ENCODE measurements around the gene HMCN2.

The HMCN2 gene, protein sequence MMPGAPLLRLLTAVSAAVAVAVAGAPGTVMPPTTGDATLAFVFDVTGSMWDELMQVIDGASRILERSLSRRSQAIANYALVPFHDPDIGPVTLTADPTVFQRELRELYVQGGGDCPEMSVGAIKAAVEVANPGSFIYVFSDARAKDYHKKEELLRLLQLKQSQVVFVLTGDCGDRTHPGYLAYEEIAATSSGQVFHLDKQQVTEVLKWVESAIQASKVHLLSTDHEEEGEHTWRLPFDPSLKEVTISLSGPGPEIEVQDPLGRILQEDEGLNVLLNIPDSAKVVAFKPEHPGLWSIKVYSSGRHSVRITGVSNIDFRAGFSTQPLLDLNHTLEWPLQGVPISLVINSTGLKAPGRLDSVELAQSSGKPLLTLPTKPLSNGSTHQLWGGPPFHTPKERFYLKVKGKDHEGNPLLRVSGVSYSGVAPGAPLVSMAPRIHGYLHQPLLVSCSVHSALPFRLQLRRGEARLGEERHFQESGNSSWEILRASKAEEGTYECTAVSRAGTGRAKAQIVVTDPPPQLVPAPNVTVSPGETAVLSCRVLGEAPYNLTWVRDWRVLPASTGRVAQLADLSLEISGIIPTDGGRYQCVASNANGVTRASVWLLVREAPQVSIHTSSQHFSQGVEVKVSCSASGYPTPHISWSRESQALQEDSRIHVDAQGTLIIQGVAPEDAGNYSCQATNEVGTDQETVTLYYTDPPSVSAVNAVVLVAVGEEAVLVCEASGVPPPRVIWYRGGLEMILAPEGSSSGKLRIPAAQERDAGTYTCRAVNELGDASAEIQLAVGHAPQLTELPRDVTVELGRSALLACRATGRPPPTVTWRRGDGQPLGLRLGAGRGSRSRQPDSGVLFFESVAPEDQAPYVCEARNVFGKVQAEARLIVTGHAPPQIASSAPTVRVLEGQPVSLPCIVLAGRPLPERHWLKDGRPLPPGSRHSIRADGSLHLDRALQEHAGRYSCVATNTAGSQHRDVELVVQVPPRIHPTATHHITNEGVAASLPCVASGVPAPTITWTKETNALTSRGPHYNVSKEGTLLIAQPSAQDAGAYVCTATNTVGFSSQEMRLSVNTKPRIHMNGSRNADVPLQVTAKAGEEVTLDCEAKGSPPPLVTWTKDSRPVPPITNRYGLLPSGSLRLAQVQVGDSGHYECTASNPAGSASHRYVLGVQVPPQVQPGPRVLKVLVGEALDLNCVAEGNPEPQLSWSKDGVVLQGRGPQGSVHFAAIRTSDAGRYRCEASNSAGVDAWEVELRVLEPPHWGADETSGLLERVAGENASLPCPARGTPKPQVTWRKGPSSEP (N-terminal part only)

DNA sequence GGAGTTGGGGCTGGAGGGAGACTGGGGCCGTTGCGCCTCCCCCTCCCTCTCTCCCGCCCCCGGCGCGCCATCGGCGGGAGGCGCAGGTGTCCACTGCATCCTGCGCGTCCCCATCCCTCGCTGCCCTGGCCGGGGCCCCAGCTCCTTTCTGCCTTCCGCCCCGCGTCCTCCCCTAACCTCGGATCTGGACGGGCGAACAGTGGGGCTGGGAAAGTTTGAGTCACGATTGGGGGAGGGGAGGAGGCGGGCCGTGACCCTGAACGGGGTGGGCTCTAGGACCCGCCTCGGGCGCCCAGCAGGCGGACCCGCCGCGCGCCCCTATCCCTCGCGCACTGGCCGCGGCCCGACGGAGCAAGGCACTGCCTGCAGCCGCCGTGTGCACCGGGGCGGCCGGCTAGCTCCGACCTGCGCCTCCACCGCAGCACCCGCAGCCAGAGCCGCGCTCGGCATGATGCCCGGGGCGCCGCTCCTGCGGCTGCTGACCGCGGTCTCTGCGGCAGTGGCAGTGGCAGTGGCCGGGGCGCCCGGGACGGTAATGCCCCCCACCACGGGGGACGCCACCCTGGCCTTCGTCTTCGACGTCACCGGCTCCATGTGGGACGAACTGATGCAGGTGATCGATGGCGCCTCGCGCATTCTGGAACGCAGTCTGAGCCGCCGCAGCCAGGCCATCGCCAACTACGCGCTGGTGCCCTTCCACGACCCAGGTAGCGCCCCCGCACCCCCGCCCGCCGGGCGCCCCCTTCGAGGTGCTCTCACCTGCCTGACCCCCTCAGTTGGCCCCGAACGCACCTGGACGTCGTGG is at the start of gene HMCN2:
Gene HMCN2 (plus strand): TSS at position 330 of the 805 bp plus-strand sequence. CDS start 119 bp downstream, at position 449.
- DNase-seq (ENCODE audit: low spot score): no peak

DNA sequence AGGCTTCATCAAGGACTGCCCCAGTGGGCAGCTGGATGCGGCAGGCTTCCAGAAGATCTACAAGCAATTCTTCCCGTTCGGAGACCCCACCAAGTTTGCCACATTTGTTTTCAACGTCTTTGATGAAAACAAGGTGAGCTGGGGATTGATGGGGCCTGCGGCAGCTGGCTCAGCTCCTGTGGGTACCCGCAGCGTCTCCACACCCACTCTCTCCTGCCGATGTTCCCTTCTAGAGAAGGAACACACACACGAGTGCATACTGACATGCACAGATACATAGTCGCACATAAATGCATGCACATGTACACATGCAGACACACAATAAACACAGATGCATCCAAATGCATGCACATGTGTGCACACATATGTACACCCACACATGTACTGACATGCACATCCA is 47.7 kb upstream of the HMCN2 start:
- DNase-seq (ENCODE audit: low spot score): no peak

DNA sequence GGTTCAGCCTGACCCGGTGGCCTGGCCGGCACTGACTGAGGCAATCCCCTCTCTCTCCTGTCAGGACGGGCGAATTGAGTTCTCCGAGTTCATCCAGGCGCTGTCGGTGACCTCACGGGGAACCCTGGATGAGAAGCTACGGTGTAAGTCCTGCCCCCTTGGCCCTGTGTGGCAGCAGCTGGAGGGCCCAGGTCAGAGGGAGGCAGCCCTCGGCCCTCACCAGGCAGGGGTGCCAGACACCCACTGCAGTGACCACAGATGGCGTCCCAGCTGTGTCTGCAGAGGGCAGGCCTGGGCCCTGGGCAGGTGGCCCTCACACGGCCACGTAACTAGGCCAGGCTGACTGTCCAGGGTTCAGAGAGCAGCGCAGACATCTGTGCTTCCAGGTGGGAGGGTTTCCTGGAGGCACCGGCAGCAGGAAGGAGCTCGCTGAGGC is 45.9 kb upstream of the HMCN2 start:
- DNase-seq (ENCODE audit: low spot score): no peak

DNA sequence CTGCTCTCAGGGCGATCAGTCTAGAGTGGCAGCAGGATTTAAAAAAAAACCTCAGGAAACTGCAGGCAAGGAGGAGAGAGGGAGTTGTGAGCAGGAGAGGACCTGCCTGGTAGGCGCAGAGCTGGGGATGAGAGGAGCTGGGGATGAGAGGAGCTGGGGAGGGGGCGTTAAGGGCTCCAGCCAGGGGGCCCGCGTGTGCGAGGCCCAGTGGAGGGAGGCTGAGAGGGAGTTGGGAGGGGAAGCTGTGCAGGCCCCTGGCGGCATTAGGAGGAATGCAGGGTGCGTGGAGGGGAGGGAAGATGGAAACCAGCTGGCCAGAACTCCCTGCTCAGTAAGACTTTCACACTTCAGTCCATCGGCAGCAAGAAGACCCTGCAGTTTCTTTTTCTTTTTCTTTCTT is 45.2 kb upstream of the HMCN2 start:
- DNase-seq (ENCODE audit: low spot score): no peak

DNA sequence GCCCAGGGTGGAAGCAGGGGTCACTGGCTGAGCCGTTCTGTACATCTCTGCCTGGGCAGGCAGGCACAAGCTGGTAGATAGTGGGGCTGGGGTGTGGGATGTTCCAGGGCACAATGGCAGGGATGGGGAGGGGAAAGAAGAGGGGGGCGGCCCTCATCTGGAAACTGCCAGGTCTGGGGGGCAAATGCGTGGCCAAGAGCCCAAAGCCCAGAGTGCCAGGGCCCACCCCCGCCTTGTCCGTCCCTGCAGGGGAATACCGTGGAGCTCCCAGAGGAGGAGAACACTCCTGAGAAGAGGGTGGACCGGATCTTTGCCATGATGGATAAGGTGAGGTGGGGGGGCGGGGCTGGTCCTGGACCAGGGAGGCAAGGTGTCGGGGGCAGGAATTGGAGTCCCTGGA is 42.7 kb upstream of the HMCN2 start:
- no peak for DNase-seq (ENCODE audit: low spot score)

DNA sequence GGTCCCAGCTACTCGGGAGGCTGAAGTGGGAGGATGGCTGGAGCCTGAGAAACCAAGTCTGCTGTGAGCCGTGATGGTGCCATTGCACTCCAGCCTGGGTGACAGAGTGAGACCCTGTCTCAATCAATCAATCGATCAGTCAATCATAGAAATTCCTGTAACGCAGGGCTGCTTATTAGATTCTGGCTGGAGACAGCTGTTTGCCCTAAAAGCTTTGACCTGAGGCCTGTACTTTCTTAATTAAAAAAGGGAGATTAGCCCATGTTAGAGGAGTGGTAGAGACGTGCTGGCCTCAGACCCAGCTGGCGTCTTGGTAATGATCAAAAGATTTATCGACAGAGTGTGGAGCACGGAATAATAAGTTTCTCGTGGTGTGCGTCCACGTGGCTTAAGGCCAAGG is 40.5 kb upstream of the HMCN2 start:
- no peak for DNase-seq (ENCODE audit: low spot score)

DNA sequence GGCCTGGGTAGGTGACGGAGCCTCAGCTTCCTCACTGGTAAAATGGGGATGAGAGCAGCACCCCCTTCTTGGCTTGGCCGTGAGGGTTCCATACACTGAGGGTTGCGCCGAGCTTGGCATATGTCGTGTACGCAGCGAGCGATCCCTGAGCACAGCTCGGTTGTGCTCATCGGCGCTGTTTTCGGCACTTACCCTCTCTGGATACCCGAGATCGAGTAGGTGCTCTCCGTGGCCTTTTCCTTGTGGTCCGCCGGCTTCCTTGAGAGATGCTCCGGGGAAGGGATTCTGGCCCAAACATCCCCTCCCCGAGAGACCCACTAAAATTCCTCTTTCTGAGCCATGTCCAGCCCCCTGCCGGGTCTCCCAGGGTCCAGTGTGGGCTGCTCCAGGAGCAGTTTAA is 40.0 kb upstream of the HMCN2 start:
- DNase-seq (ENCODE audit: low spot score): no peak

DNA sequence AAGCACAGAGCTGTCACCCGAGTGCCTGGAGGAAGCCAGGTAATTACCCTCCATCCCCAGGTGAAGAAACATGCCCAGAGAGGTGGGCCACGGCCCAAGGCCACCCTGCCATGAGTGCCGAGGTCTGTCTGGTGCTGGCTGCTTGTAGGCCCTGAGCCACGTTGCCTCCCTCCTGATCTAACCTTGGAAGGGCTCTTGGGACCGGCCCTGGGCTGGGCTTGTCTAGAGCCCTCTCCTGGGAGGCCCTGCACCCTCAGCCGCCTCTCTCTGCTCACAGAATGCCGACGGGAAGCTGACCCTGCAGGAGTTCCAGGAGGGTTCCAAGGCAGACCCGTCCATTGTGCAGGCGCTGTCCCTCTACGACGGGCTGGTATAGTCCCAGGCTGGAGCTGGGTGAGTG is 39.4 kb upstream of the HMCN2 start:
- DNase-seq (ENCODE audit: low spot score): no peak

DNA sequence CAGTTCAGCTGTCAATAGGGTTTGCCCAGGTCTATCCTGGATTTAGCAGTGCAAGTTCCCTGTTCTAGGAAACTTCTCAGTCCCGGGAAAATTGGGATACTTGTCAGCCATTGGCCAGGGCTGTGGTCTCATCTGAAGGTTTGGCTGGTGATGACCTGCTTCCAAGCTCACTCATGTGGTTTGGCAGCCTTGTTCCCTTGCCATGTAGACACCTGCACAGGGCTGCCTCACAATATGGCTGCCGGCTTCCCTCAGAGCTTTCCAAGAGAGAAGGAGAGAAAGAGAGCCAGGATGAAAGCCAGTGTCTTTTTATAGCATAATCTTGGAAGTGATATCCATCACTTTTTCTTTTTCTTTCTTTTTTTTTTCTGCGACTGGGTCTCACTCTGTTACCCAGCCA is 37.7 kb upstream of the HMCN2 start:
- no peak for DNase-seq (ENCODE audit: low spot score)

DNA sequence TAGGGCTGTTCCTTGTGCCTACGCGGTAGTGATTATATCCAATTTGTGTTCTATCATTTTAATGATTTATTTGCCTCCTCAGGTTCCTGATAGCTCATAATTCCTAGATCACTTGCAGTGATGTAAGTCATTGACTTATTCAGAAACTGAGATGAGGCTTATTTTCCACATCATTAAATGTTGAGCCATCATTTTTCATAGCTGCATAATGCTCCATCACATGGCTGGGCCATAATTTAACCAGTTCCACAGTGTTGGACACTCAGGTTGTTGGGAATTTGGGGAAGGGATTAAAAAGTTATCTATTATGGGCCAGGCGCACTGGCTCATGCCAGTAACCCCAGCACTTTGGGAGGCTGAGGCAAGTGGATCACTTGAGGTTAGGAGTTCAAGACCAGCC is 35.8 kb upstream of the HMCN2 start:
- DNase-seq (ENCODE audit: low spot score): no peak

DNA sequence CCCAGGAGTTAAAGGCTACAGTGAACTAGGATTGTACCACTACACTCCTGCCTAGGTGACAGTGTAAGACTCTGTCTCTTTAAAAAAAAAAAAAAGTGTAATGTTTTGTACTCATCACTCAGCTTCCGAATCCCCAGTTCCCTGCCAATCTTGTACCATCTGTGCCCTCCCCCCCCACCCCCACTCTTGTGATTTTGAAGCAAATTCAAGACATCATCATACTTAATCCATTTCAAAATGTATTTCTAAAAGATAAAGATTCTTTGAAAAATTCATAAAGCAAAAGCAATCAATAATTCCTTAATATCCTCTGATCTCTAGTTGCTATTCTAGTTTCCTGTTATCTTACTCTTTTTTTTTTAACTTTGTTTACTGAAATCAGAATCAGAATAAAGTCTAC is 34.9 kb upstream of the HMCN2 start:
- DNase-seq (ENCODE audit: low spot score): no peak

DNA sequence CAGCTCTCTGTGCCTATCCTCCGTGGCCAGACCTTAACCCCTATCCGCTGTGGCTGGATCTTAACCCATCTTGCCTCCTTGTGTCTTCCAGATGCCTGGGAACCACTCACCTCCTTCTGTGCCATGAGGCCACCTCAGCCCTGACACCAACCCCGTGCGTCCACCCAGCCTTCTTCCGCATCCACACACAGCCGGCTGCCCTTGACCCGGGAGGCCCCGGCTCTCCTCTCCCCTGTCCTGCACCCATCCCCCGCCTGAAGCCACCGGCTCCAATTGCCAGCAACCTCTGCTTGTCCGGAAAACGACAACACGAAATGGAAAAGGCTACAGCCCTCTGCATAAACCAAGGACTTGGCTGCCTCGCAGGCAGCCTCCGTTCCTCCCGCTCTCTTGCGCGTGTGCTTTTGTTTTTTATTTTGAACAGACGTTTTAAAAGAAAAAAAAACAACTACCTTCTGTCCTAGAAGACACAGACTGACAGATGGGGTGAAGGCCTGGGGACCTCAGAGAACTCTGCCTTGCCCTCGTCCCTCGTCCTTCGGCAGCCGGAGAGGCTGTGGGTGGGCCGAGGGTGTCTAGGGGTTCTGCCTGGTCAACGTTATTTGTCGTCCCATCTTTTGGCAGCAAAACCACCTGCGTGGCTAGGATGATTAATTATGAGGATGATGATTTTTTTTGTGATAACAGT is 32.5 kb upstream of the HMCN2 start:
- DNase-seq (ENCODE audit: low spot score): no peak

DNA sequence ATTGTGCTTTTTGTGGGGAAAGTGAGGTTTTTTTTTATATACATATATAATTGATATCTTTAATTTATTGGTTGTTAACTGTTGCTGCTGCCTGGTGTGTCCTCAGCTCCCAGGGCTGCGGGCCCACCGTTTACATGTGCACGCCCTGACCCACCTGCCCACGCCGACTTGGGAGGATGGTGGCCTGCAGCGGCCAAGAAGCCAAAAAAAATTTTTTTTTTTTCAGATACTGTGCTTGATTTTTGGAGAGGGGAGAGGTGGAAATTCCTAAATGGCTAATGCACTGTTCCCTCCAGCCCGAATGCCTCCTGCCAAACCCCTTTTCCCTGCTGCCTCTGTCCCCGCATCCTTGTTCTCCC is 32.0 kb upstream of the HMCN2 start:
- DNase-seq (ENCODE audit: low spot score): no peak

DNA sequence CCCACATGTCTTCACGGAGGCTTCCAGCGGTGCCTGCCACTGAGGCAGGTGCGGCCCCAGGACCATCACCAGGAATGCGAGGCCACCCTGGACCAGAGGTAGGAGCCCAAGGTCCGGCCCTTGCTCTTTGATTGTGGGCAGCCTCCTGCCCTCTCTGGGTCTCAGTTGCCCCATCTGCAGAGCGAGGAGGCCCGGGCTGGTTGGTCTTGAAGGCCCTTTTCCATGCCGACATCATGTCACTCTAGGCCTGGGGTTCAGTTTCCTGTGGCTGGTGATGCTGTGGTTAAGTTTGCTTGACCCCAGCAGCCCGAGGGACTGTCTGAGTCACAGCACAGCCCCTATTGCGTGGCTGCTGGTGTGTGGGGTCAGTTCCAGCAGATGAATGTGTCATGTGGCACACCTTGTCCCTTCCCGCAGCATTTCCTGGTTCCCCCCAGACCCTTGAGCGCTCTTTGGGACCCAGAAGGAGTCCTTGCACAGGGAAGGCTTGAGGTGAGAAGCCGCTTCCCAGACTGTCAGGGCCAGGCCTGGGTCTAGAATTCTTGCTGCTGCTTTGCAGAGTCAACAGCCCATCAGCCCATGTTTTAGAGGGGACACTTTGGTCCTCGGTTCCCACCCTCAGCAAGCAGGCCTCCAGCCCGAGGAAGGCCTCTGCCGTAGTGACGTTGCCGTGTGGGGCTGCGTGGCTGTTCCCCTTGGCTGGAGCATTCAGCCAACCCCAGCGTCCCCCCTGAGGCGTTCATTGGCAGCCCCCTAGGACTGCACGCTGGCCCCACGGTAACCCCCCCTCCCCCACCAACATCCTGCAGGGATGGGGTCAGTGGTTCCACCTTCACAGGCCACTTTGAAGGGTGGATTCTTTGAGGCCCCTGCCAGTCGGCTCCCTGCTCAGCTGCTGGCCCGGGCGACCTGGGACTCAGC is 31.0 kb upstream of the HMCN2 start:
- no peak for DNase-seq (ENCODE audit: low spot score)

DNA sequence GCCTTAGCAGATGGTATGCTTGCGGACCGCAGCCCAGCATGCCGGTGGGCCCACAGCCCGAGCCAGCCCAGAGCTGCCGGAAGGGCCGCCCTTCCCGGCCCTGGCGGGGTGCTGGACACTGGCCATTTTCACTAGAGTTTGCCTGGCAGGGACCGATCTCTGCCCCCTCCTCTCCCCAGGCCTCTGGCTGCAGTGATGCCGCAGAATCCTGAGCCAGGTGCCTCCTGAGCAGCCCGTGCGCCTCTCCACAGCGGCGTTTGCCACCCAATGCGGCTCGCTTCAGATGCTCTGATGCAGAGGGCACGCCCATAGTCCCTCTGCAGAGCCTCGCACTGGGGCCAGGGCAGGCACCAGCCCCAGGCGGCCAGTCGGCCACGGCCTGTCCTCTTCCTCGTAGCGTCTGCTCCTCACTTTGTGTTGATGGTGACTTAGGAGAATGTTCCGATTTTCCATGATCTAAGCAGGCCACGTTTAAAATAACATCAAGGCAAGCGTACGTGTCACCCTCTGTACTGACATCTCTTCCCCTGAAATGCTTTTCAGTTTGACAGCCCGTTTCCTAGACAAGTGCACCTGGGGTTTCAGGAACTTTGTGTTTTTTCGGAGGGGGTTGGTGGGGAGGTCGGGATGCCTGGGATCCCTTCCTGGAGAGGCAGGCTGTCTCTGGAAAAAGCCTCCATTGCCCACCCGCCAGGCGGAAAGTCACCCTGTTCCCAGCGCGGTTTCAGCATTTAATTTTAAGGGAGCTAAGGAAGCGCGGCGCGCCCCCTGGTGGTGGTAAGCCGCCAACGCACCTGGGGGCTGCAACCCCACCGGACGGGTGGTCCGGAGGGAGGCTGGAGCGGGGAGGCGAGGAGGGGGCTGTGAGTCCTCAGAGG is 29.8 kb upstream of the HMCN2 start:
- DNase-seq (ENCODE audit: low spot score): peak; percentile 63

DNA sequence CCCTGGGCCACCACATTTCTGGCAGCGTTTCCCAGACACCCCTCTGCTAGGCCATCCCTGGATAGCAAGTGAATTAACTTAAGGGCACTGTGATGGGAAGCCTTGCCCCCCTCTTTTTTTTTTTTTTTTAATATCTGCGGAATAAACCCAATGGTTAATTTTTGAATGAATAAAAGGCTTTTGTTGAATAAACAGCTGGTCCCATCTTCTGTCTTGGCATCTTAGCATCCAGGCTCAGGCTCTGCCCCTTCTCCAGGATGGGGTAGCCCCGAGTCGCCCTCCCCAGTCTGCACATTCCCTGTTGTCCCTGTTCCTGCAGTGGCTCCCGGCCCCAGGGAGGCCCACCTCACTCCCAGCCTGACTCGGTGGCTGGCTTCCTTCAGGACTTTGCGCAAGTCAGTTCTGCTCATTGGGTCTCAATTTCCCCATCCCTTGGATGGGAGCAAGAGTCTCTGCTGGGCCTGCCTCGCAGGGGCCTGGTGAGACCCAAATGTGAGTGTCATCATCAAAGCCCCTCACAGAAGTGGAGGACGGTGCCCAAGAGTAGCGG is 29.0 kb upstream of the HMCN2 start:
- no peak for DNase-seq (ENCODE audit: low spot score)

DNA sequence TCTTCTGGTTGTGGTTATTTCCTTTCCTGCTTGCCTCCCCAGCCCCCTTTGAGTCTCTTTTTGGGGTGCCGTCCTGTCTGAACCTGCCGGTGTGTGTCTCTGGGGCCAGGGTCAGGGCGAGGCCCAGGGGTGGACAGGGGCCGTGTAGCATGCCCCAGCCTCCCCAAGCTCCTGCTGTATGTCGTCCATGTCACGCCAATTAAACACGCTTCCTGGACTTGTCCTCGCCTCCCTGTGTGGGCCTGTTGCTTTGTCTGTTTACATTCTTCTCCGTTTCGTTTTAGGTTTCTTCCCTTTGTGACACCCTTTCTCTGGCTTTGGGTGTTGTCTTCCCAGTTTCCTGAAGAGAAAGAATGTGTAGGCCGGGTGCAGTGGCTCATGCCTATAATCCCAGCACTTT is 28.5 kb upstream of the HMCN2 start:
- no peak for DNase-seq (ENCODE audit: low spot score)

DNA sequence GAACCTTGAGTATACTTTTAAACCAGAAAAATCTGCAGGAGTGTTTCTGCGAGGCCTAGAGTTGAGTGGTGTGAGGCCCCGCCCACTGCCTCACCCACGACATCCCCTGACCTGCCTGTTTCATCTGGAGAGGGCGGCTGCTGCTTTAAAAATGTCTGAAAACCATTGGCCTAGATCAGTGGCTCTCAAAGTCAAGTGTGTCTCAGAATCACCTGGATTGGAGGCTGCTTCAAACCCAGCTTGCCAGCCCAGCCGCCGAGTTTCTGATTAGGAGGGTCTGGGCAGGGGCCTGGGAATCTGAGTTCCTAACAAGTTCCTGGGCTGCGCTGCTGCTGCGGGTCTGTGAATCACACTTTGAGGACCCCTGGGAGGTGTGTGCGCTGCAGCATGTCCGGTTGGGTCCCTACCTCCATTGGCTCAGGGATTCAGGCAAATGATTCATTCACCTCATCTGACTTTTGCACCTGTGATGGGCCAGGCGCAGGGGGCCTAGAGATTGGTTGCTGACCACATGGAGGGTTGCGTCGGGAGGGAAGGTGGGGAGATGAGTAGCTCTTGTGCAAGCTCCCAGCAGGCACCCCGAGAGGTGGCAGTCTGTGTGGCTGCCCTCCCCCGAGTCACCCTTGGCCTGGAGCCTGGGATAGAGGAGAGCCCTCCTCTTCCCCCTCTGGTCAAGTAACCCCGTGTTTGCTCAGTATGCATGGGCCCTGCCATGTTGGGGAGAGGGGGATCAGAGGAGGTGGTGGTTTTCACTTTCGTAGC is 27.6 kb upstream of the HMCN2 start:
- no peak for DNase-seq (ENCODE audit: low spot score)

Measured in CD4-positive, alpha-beta T cell treated with Interleukin-6 at 100 ng/mL for 8 hours (primary cell).